ENCODE results near the gene UFM1. TPM values are rescaled to one million over a fixed set of nuclear protein-coding genes. Genes with fewer than 3 reads are reported as not detected.

The UFM1 gene
- total RNA-seq, 1 experiment from 2014 or later = 87.9 TPM

GRCh38 chr13:38346764-38347163 is 2.9 kb upstream of the UFM1 start:
- TF ChIP-seq EZH2 (IDR thresholded peaks at IDR 0.05; ENCODE audit: borderline replicate concordance, low read depth, low read length, poor library complexity, severe bottlenecking) (no peak), CTCF (conservative IDR thresholded peaks at IDR 0.05; ENCODE audit: low read depth, low read length) (no peak)
- H3K27ac ChIP-seq (ENCODE audit: low read depth, low read length, poor library complexity, severe bottlenecking) = no peak overlapping the region
- DNase-seq (ENCODE audit: low spot score) = no peak
- H3K9me3 ChIP-seq (ENCODE audit: low read depth, low read length, poor library complexity, severe bottlenecking) = no peaks in the 10 kb centered on the region
- intact Hi-C loops (cut with micrococcal nuclease; ENCODE audit: unreplicated experiment) = no loop called here
- POLR2A ChIA-PET (ENCODE audit: low non-redundant PET) = no interaction called here
- no peaks in the 10 kb centered on the region for H3K36me3 ChIP-seq (ENCODE audit: insufficient read depth, low read length, poor library complexity, severe bottlenecking)
- BruUV-seq (replicated peaks) = no TSS peak
- CTCF ChIA-PET = no interaction called here
- no peaks in the 10 kb centered on the region for H3K27me3 ChIP-seq (replicated peaks; ENCODE audit: insufficient read depth, low read depth, low read length, poor library complexity)
- H3K4me3 ChIP-seq (ENCODE audit: low read depth, low read length, poor library complexity, severe bottlenecking) = no peak overlapping the region
- peaks cover 21% of the 10 kb centered on the region for H3K4me1 ChIP-seq (ENCODE audit: insufficient read depth, low read length, poor library complexity, severe bottlenecking)

- Histone ChIP-seq H3K9me3 (ENCODE audit: low read depth, low read length, poor library complexity, severe bottlenecking) (no peaks in the 10 kb centered on the region), H3K27me3 (replicated peaks; ENCODE audit: insufficient read depth, low read depth, low read length, poor library complexity) (no peaks in the 10 kb centered on the region), H3K4me1 (ENCODE audit: insufficient read depth, low read length, poor library complexity, severe bottlenecking) (peaks cover 21% of the 10 kb centered on the region), H3K4me3 (ENCODE audit: low read depth, low read length, poor library complexity, severe bottlenecking) (peak overlapping the region; percentile 86), H3K27ac (ENCODE audit: low read depth, low read length, poor library complexity, severe bottlenecking) (peak overlapping the region; percentile 90), H3K36me3 (ENCODE audit: insufficient read depth, low read length, poor library complexity, severe bottlenecking) (peaks cover 14% of the 10 kb centered on the region)
- no peak for DNase-seq (ENCODE audit: low spot score)
- no peak for TF ChIP-seq EZH2 (IDR thresholded peaks at IDR 0.05; ENCODE audit: borderline replicate concordance, low read depth, low read length, poor library complexity, severe bottlenecking)
- TF ChIP-seq CTCF (conservative IDR thresholded peaks at IDR 0.05; ENCODE audit: low read depth, low read length) = no peak
- intact Hi-C loops (cut with micrococcal nuclease; ENCODE audit: unreplicated experiment) = no loop called here
- ChIA-PET POLR2A (ENCODE audit: low non-redundant PET) (no interaction called here), CTCF (interaction anchor here (0.9 kb wide), 1 partner anchor 479 kb away, joined by 3 read pairs; no protein-coding TSS in a partner anchor)
- BruUV-seq (replicated peaks) = TSS peak; percentile 91
Observed at GRCh38 chr13:38348861-38349389, 726 bp upstream of the UFM1 start.

GRCh38 chr13:38350114-38350617 is 515 bp downstream of the UFM1 start:
- peak overlapping the region; percentile 86 for H3K4me3 ChIP-seq (ENCODE audit: low read depth, low read length, poor library complexity, severe bottlenecking)
- BruUV-seq (replicated peaks) = no TSS peak
- no peak for DNase-seq (ENCODE audit: low spot score)
- intact Hi-C loops (cut with micrococcal nuclease; ENCODE audit: unreplicated experiment) = no loop called here
- H3K4me1 ChIP-seq (ENCODE audit: insufficient read depth, low read length, poor library complexity, severe bottlenecking) = peaks cover 21% of the 10 kb centered on the region
- CTCF ChIA-PET = no interaction called here
- TF ChIP-seq CTCF (conservative IDR thresholded peaks at IDR 0.05; ENCODE audit: low read depth, low read length) = no peak
- no peak for TF ChIP-seq EZH2 (IDR thresholded peaks at IDR 0.05; ENCODE audit: borderline replicate concordance, low read depth, low read length, poor library complexity, severe bottlenecking)
- POLR2A ChIA-PET (ENCODE audit: low non-redundant PET) = interaction anchor here (0.5 to 0.6 kb wide), 2 partner anchors 398 to 622 kb away, joined by 3 to 4 read pairs; no protein-coding TSS in a partner anchor
- H3K27me3 ChIP-seq (replicated peaks; ENCODE audit: insufficient read depth, low read depth, low read length, poor library complexity) = no peaks in the 10 kb centered on the region
- H3K27ac ChIP-seq (ENCODE audit: low read depth, low read length, poor library complexity, severe bottlenecking) = peak overlapping the region; percentile 90
- no peaks in the 10 kb centered on the region for H3K9me3 ChIP-seq (ENCODE audit: low read depth, low read length, poor library complexity, severe bottlenecking)
- peaks cover 26% of the 10 kb centered on the region for H3K36me3 ChIP-seq (ENCODE audit: insufficient read depth, low read length, poor library complexity, severe bottlenecking)
